Measurements from ENCODE around the gene EBF3. TPM values are rescaled to one million over a fixed set of nuclear protein-coding genes. Genes with fewer than 3 reads are reported as not detected.

The EBF3 gene
- total RNA-seq, 1 donor from 2014 or later = not detected

GRCh38 chr10:129958148-129958628 lies 5.9 kb downstream of the EBF3 start:
- H3K4me3 ChIP-seq (ENCODE audit: low read depth, low read length) = no peak overlapping the region
- no peak for TF ChIP-seq CTCF (IDR thresholded peaks at IDR 0.05; ENCODE audit: insufficient read depth, low read length, poor library complexity, severe bottlenecking)
- no peaks in the 10 kb centered on the region for H3K36me3 ChIP-seq (ENCODE audit: control insufficient read depth, insufficient read depth, low read length)
- no peak for DNase-seq (ENCODE audit: low read depth)
- peaks cover 70% of the 10 kb centered on the region for H3K27me3 ChIP-seq (ENCODE audit: control insufficient read depth, insufficient read depth, low read length)

GRCh38 chr10:129956876-129957673 lies 7.0 kb downstream of the EBF3 start:
- DNase-seq (ENCODE audit: low read depth) = no peak
- peaks cover 59% of the 10 kb centered on the region for H3K27me3 ChIP-seq (ENCODE audit: control insufficient read depth, insufficient read depth, low read length)
- H3K4me3 ChIP-seq (ENCODE audit: low read depth, low read length) = no peak overlapping the region
- no peaks in the 10 kb centered on the region for H3K36me3 ChIP-seq (ENCODE audit: control insufficient read depth, insufficient read depth, low read length)
- no peak for TF ChIP-seq CTCF (IDR thresholded peaks at IDR 0.05; ENCODE audit: insufficient read depth, low read length, poor library complexity, severe bottlenecking)

- Histone ChIP-seq H3K27me3 (ENCODE audit: control insufficient read depth, insufficient read depth, low read length) (peaks cover 53% of the 10 kb centered on the region), H3K4me3 (ENCODE audit: low read depth, low read length) (no peak overlapping the region), H3K36me3 (ENCODE audit: control insufficient read depth, insufficient read depth, low read length) (no peaks in the 10 kb centered on the region)
- TF ChIP-seq CTCF (IDR thresholded peaks at IDR 0.05; ENCODE audit: insufficient read depth, low read length, poor library complexity, severe bottlenecking) = no peak
- DNase-seq (ENCODE audit: low read depth) = no peak
Measured at GRCh38 chr10:129956286-129956670, 7.8 kb downstream of the EBF3 start.

GRCh38 chr10:129955601-129956285 lies 8.3 kb downstream of the EBF3 start:
- H3K4me3 ChIP-seq (ENCODE audit: low read depth, low read length) = no peak overlapping the region
- no peak for TF ChIP-seq CTCF (IDR thresholded peaks at IDR 0.05; ENCODE audit: insufficient read depth, low read length, poor library complexity, severe bottlenecking)
- peak; percentile 25 for DNase-seq (ENCODE audit: low read depth)
- no peaks in the 10 kb centered on the region for H3K36me3 ChIP-seq (ENCODE audit: control insufficient read depth, insufficient read depth, low read length)
- peaks cover 48% of the 10 kb centered on the region for H3K27me3 ChIP-seq (ENCODE audit: control insufficient read depth, insufficient read depth, low read length)

- no peak for TF ChIP-seq CTCF (IDR thresholded peaks at IDR 0.05; ENCODE audit: insufficient read depth, low read length, poor library complexity, severe bottlenecking)
- no peaks in the 10 kb centered on the region for H3K36me3 ChIP-seq (ENCODE audit: control insufficient read depth, insufficient read depth, low read length)
- H3K4me3 ChIP-seq (ENCODE audit: low read depth, low read length) = no peak overlapping the region
- no peak for DNase-seq (ENCODE audit: low read depth)
- H3K27me3 ChIP-seq (ENCODE audit: control insufficient read depth, insufficient read depth, low read length) = peaks cover 37% of the 10 kb centered on the region
Measured at GRCh38 chr10:129954492-129955315, 9.4 kb downstream of the EBF3 start.

Data from kidney epithelial cell (primary cell).